ENCODE measurements around the gene DNAH14. TPM values are rescaled to one million over a fixed set of nuclear protein-coding genes. Genes with fewer than 3 reads are reported as not detected.
"Not testable (repeated sequence)": the region's sequence is repeated elsewhere in the genome, so short reads cannot be mapped to it uniquely, and the experiment has no call there.

DNAH14 gene
- total RNA-seq, 2 experiments from 2014 or later: 1.8 to 2.3 TPM

- no peak for ATAC-seq
- H3K27me3 Mint-ChIP-seq: peaks cover 1% of the 10 kb centered on the region
- intact Hi-C loops (cut with micrococcal nuclease): no loop called here
These were observed 29.6 kb downstream of the DNAH14 start for GRCh38 chr1:224959115-224959514.

GRCh38 chr1:224959656-224960055 lies 30.2 kb downstream of the DNAH14 start:
- Mint-ChIP-seq H3K27ac (no peak overlapping the region), H3K9me3 (no peaks in the 10 kb centered on the region), H3K4me3 (no peak overlapping the region), H3K4me1 (ENCODE audit: low read depth) (no peaks in the 10 kb centered on the region), H3K27me3 (peaks cover 1% of the 10 kb centered on the region), H3K36me3 (ENCODE audit: low read depth) (no peaks in the 10 kb centered on the region)
- TF ChIP-seq CTCF (IDR thresholded peaks at IDR 0.05): no peak
- POLR2A ChIA-PET: no interaction called here
- CTCF ChIA-PET: no interaction called here
- intact Hi-C loops (cut with micrococcal nuclease): no loop called here
- ATAC-seq (no peak), DNase-seq (no peak)

More at GRCh38 chr1:224959115-224959514, 29.6 kb downstream of the DNAH14 start:
- Mint-ChIP-seq H3K27ac (no peak overlapping the region), H3K4me3 (no peak overlapping the region), H3K36me3 (ENCODE audit: low read depth) (no peaks in the 10 kb centered on the region), H3K4me1 (ENCODE audit: low read depth) (no peaks in the 10 kb centered on the region), H3K9me3 (no peaks in the 10 kb centered on the region)
- ChIA-PET CTCF (interaction anchor here (0.9 kb wide), 1 partner anchor 445 kb away, joined by 3 read pairs; no protein-coding TSS in a partner anchor), POLR2A (no interaction called here)
- TF ChIP-seq CTCF (IDR thresholded peaks at IDR 0.05): no peak
- no peak for DNase-seq

- Mint-ChIP-seq H3K9me3 (no peaks in the 10 kb centered on the region), H3K27ac (no peak overlapping the region), H3K36me3 (ENCODE audit: low read depth) (no peaks in the 10 kb centered on the region), H3K4me3 (no peak overlapping the region), H3K27me3 (no peaks in the 10 kb centered on the region), H3K4me1 (ENCODE audit: low read depth) (no peaks in the 10 kb centered on the region)
- ATAC-seq (no peak), DNase-seq (no peak)
- intact Hi-C loops (cut with micrococcal nuclease): no loop called here
- no peak for TF ChIP-seq CTCF (IDR thresholded peaks at IDR 0.05)
- POLR2A ChIA-PET: no interaction called here
- CTCF ChIA-PET: no interaction called here
These were observed 50.7 kb downstream of the DNAH14 start for GRCh38 chr1:224980181-224980580.

GRCh38 chr1:224981922-224982354 lies 52.5 kb downstream of the DNAH14 start:
- ATAC-seq; H3K27ac Mint-ChIP-seq; H3K4me3 Mint-ChIP-seq; intact Hi-C loops (cut with micrococcal nuclease); H3K4me1 Mint-ChIP-seq (ENCODE audit: low read depth); DNase-seq; POLR2A ChIA-PET; H3K36me3 Mint-ChIP-seq (ENCODE audit: low read depth); H3K27me3 Mint-ChIP-seq; CTCF ChIA-PET; H3K9me3 Mint-ChIP-seq: not testable (repeated sequence)

GRCh38 chr1:224988042-224988441 lies 58.6 kb downstream of the DNAH14 start:
- Mint-ChIP-seq H3K4me3 (no peak overlapping the region), H3K27me3 (no peaks in the 10 kb centered on the region), H3K4me1 (ENCODE audit: low read depth) (no peaks in the 10 kb centered on the region), H3K36me3 (ENCODE audit: low read depth) (no peaks in the 10 kb centered on the region), H3K27ac (no peak overlapping the region), H3K9me3 (peaks cover 4% of the 10 kb centered on the region)
- no peak for ATAC-seq
- ChIA-PET CTCF (no interaction called here), POLR2A (no interaction called here)
- no peak for TF ChIP-seq CTCF (IDR thresholded peaks at IDR 0.05)
- intact Hi-C loops (cut with micrococcal nuclease): no loop called here
- DNase-seq: no peak

- ChIA-PET CTCF (no interaction called here), POLR2A (no interaction called here)
- intact Hi-C loops (cut with micrococcal nuclease): no loop called here
- no peak overlapping the region for H3K4me3 Mint-ChIP-seq
- TF ChIP-seq CTCF (IDR thresholded peaks at IDR 0.05): no peak
- no peaks in the 10 kb centered on the region for H3K4me1 Mint-ChIP-seq (ENCODE audit: low read depth)
- no peaks in the 10 kb centered on the region for H3K36me3 Mint-ChIP-seq (ENCODE audit: low read depth)
- DNase-seq: no peak
- no peak overlapping the region for H3K27ac Mint-ChIP-seq
- no peak for ATAC-seq
- no peaks in the 10 kb centered on the region for H3K27me3 Mint-ChIP-seq
- H3K9me3 Mint-ChIP-seq: peaks cover 4% of the 10 kb centered on the region
These were observed 60.1 kb downstream of the DNAH14 start for GRCh38 chr1:224989615-224990014.

GRCh38 chr1:224991550-224991949 lies 62.1 kb downstream of the DNAH14 start:
- CTCF ChIA-PET: not testable (repeated sequence)
- H3K9me3 Mint-ChIP-seq: peaks cover 10% of the 10 kb centered on the region

More at GRCh38 chr1:224991550-224991949, 62.1 kb downstream of the DNAH14 start:
- H3K27me3 Mint-ChIP-seq; DNase-seq; H3K36me3 Mint-ChIP-seq (ENCODE audit: low read depth); POLR2A ChIA-PET; H3K4me3 Mint-ChIP-seq; intact Hi-C loops (cut with micrococcal nuclease); H3K27ac Mint-ChIP-seq; ATAC-seq; H3K4me1 Mint-ChIP-seq (ENCODE audit: low read depth): not testable (repeated sequence)
